Mucosa of gallbladder (tissue), 1 donor: ENCODE results near the gene ST13. TPM values are rescaled to one million over a fixed set of nuclear protein-coding genes. Genes with fewer than 3 reads are reported as not detected.
A peak's percentile ranks its signal among the peaks of the same experiment; 100 is the strongest.
"Not testable (repeated sequence)": the region's sequence is repeated elsewhere in the genome, so short reads cannot be mapped to it uniquely, and the experiment has no call there.

Experiments used
- DNase-seq: peaks from one replicate; pipeline ENCODE4 v3.0.0-alpha.2; 2020; ENCODE audit warnings: low spot score
- total RNA-seq: library from RNA; stranded (reverse); gene quantifications from one replicate; pipeline ENCODE4 v1.2.1, GENCODE V29; 2021
- donor health status: DM: no; HTN: no; CAD: no.

Gene ST13
- total RNA-seq, result 294 TPM

DNA sequence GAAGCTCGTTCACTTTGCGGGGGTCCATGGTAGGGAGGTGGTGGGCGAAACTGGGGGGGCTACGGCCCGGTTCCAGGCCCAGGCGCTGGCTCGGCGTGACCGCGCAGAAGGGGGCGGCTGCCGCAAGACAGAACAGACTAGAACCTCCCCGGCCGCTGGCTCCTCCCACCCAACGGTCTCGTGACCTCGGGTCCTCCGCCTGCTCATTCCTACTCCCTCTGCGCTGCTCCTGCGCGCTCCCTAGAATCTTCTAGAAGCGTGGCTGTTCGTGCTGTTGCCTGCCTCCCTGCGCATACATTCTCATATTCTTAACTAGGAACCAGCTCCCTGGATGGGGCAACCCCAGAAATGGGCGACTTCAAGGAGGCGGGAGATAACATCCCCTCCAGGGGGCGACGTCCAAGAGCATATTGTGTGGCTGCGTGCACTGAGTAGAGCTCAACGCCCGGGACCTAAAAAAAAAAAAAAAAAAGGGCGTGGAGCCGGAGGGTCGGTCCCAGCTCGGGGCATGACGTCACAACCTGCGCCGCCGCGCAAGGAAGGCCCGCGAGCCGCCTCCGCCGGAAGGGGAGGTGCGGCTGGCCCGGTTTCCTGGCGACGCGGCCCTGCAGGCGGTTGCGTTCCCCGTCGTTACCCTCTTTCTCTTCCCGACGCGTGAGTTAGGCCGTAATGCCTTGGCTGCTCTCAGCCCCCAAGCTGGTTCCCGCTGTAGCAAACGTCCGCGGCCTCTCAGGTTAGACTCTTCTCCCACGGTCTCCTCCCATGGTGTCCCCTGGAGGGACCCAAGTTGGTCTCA, at the start of gene ST13, which contains the start of gene XPNPEP3:
ST13 (minus strand) TSS at position 127 of the 796 bp plus-strand sequence; CDS start at position 28, 99 bp downstream.
XPNPEP3 (plus strand) TSS at position 636 of the 796 bp plus-strand sequence; CDS start at position 670, 34 bp downstream.
- peak; percentile 98 for DNase-seq

- DNase-seq, result no peak
Measured at GRCh38 chr22:40904101-40904500, 47.7 kb upstream of the ST13 start.

- DNase-seq, result no peak
Measured at GRCh38 chr22:40898850-40899357, 42.5 kb upstream of the ST13 start.

DNA sequence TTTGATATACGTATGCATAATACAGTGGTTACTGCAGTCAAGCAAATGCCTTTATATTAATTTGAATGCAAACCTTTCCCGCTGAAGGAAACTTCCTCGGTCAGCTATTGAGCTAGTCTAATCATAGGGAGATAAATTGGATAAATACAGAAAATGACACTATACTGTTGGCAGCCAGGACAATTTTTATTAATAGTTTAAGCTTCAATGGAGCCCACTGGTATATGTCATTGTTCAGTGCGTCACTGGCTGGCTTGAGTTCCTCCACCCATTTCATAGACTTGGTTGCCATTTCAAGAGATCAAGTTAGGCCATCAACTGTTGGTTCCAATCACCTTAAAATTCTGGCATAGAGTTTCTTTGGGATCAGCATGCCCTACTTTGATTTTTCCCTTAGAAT, 38.0 kb upstream of the ST13 start:
- no peak for DNase-seq

DNA sequence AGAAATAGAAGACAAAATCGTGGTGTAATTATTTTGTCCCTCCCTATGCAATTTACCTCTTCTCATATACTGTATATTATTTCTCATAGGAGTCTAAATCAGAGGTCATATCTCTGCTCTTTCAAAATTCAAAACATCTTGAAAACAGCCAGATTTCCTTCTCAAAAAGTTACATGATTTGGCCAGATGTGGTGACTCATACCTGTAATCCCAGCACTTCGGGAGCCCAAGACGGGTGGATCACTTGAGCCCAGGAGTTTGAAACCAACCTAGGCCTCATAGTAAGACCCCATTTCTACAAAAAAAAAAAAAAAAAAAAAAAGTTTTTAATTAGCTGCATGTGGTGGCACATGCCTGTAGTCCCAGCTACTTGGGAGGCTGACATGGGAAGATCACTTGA, 34.4 kb upstream of the ST13 start:
- DNase-seq, result no peak

GRCh38 chr22:40889116-40889515, 32.7 kb upstream of the ST13 start:
- DNase-seq, result no peak

DNA sequence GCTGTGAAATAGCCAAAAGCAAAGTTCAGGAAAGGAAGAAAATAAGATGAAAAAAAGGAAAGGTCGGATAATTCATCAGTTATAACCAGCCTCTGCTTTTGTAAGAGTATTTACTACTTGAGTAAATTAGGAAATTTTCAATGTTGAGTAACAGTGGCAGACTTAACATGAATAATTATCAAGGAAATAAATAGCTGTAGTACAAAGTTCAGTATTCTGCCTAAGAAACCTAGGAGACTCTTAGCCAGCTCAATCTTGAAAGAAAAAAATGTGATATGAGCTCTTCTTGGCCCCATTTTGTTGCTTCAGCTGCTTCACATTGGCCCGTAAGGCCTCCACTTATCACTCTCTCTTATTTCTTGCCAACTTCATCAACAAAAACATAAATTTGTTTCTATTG, 22.5 kb upstream of the ST13 start:
- no peak for DNase-seq

DNA sequence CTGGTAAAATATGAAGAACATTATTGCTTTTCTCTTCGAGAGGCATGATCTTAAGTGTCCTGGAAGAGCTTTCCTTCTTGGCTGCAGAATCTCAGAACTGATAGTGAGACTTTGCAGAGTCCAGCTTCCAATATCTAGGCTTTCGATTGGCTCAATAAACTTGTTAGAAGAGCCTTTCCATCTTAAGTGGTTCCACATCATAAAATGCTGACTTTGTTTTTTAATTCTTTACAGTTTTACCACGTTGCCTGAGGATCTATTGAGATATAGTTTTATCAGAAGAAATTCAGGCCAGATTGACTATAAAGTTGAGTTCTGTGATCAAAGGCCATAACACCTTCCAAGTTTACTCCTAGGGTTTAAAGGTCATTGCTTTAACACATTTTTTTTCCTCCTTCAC, 21.0 kb upstream of the ST13 start:
- DNase-seq, result no peak

DNA sequence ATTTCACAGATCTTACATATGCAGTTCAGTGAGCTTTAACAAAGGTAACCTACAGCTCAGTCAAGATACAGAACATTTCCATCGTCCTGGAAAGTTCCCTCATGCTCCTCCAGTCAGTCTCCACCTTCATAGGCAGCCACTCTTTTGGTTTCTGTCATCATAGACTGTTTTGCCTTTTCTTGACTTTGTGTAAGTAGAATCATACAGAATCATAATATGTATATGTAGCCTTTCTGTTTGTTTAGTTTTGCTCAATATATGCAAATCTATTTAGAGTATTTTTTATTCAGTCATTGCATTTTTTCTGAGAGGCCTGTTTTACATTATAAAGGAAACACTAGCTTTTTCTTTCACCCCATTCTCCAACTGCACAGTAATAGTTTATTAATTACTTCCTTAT, 20.5 kb upstream of the ST13 start:
- DNase-seq, result no peak

GRCh38 chr22:40875111-40875510, 18.7 kb upstream of the ST13 start:
- DNase-seq, result no peak

- no peak for DNase-seq
Measured at GRCh38 chr22:40874016-40874415, 17.6 kb upstream of the ST13 start.

DNA sequence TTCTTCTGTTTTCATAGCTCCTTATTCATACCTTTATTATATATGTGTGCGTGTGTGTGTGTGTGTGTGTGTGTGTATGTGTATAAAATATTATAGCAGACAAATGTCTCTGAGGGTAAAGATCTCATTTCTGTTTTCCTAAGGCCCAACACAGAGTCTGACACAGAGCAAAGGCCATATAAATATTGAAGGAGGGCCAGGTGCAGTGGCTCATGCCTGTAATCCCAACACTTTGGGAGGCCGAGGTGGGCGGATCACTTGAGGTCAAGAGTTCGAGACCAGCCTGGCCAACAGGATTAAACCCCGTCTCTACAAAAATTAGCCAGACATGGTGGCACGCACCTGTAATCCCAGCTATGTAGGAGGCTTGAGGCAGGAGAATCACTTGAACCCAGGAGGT, 11.9 kb upstream of the ST13 start:
- not testable (repeated sequence) for DNase-seq

DNA sequence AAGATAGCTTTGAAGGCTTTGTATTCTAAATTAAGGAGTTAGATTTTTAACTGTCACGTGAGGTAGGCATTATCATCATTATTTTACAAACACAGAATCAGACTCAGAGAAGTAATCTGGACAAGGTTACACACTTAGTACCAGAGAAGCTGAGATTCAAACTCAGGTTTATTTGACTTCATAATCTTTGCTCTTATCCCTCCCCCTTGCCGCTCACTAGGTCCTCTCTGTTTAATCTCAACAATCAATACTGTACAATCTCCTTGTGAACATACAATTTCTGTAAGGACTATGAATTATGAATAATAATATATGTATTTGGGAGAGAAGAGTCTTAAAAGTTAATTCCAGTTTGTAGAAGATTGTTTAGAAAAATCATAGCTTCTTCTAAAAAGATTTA, 10.7 kb upstream of the ST13 start:
- no peak for DNase-seq

DNA sequence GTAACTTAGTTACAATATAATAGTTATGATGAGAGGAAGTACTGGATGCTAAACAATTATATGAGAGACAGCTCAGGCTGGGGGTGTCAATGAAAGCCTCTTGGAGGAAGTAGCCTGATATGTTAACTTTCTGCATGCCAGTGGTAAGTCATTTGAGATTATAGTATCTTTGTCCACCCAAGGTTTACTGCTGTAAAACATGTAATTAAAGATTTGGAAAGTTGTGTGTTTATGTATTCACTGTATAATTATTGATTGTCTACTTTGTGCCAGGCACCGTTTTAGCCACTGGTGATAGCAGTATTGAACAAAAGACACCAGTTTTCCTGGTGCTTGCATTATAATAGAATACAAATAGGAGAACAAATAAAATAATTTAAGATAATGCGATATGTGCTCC, 6.1 kb upstream of the ST13 start:
- no peak for DNase-seq

DNA sequence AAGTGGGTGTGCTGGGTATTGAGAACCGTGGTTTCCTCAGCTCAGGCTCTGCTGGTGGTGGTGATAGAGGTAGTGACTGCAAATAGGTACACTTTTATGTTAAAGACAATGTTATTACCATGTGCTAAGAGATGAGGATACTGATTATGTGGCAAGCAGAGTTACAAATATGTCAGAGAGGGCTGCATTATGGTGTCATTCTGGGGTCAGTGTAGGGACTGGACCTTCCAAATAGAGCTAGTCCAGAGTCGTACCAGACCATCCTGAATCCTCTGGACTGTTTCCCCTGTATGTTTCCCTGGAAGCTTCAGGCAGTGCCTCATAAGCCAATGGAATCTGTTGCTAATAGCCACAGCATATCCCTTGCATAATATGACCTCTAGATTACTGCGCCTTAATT, 5.6 kb upstream of the ST13 start, which contains the start of gene DNAJB7:
DNAJB7 (minus strand) TSS at position 101 of the 400 bp plus-strand sequence. CDS start 119 bp downstream, outside the sequence.
- DNase-seq, result no peak

DNA sequence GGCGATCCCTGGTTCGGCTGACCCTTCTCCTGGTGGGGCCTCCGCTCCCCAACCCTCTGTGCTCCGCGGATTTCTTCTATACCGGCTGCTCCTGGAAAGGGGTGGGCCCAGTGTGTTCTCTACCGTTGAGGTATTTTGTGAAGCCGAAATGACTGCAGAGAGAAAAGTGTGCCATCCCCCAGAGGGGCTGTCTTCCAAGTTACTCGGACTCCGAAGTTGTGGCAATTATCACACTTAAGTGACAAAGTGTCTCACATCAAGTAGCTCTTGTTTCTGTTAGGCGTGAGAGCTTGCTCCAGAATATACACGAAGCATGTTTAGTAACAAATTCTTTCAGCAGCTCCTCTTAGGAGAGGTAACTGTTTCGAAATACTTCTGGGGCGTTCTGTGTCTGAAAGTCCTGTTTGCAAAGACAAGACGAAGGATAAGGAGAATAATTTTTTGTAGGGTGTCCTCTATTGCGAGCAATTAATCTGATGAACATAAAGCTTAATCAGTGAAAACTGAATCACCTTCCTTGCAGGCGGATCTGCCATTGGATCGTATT, 943 bp upstream of the ST13 start:
- DNase-seq, result no peak

DNA sequence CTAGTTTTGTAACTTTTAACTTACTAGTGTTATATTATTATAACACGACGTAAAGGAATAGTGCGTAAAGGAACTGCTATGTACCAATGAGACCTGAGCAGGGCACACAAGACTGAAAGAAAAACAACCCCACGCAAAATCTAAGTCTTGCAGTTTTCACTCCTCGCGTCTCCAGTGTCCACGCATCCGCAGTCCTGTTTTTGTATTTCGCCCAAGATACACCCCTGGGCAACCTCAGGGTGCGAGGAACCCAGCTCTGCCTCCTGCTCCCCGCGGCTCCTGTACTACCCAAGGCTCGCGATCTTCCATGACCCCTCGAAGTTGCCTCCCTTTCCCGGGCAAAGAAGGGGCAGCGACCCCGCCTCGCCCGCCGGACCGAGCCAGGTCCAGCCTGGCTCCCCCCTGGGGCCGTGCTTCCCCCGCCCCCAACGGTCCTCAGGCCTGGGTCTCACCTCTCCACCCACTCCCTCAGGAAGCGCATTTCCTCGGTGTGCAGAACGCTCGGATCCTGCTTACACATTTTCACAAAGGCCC, 393 bp downstream of the ST13 start:
- DNase-seq, result no peak

DNA sequence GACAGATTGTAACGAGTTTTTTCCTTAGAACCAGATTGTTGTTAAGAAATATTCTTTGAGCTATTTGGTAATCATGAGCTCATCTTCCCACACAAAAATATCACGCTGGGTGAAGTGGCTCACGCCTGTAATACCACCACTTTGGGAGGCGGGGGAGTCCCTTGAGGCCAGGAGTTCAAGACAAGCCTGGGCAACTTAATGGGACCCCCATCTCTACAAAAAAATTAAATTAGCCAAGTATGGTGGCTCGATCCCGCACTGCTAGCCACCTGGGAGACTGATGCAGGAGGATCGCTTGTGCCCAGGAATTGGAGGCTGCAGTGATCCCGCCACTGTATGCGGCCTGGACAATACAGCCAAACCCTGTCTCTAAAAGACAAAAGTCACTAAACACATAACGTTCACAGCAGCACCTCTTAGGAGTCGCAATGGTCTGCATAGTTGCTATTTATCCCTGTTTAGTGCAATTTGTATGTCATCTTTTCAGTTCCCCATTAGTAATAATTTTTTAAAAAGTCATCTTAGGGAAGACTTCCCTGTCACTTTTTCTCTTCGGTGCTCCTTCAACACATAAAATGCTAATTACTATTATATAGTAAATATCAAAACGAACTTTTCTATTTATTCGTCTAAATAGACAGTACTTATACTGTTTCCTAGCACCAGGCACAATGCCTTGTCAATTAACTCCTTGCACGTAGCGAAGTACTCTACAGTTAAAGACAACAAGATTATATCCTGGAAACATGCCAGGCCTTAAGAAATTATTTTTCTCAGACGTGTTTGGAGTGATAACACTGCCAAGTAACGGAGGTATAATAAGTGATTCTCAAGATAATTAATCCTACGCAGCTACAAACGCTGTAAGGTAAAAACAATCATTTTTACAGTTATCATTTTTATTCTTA, 1.1 kb downstream of the ST13 start:
- DNase-seq, result no peak

DNA sequence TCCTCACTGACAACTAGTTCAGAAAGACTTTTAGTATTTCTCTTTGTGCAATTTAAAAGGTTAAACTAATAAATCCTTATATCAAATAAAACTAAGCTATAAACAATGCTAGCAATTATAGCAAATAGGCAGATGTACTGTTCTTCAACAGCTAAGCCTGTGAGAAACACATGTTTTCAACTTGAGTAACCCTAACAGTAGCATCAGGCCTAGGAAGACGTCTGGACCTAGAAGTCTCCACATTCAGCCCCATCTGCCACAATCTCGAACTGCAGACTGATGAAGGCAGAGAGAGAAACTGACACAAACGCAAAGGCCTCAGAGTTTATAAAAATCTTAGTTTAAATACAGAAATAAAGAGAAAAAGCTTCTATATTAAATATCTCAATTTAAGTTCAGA, 2.5 kb downstream of the ST13 start:
- DNase-seq, result no peak

DNA sequence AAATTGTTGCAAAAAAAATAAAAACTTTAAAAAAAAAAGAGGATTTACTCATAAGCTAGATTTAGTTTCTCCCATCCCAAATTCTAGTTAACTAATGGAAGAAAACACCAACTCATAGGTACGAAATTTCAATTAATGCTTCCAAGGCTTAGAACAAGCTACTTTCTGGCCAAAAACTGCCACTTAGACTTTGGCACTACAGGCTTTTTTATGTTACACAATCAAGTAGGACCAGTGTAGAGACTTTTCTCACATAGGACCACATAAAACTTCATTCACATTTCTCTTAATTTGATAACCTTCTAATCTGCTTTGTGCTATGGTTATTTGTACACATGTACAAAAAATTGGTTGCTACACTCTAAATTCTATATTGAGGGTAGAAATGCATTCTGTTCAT, 3.1 kb downstream of the ST13 start:
- no peak for DNase-seq

GRCh38 chr22:40845816-40846215, 10.6 kb downstream of the ST13 start:
- DNase-seq, result not testable (repeated sequence)

DNA sequence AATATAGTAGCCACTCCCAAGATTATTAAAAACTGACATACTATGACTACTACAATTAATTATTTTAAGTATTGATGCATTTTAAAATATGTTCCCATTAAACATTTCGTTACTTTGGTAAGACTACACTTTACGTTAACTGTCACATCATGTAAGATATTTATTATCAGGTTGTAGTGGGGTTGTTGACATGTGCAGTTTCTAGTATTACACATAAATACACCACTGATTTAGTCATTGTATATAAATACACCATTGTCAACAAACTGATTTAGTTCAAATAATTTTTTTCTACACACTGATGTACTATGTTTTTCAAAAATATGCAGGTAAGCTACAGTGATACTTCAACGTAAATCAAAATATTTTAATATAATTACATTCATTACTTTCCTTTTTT, 11.5 kb downstream of the ST13 start:
- DNase-seq, result no peak
